ENCODE data around the gene ATP6V1D.

The ATP6V1D gene

DNA sequence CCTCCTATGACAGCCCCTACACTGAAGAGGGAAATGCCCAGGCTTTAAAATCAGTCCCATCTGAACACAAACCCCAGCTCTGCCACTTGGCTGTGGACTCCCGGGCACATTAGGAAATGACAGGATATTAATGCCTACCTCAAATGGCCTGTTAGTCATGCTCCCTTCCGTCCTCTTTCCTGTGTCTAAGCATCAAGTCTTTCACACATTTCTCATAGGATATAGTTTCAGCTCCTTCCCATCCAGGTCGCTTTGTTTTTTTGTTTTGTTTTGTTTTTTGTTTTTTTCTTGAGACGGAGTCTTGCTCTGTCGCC is 36.2 kb upstream of the ATP6V1D start:
- DNase-seq, result no peak
- H3K27ac ChIP-seq, result no peak overlapping the region
- in situ Hi-C loops (cut with HindIII; ENCODE audit: low pct_ligation_motif_present, low sequenced_read_pairs), result no loop called here
- H3K36me3 ChIP-seq (replicated peaks), result no peaks in the 10 kb centered on the region
- H3K27me3 ChIP-seq (replicated peaks), result no peaks in the 10 kb centered on the region
- no peak overlapping the region for H3K4me3 ChIP-seq (ENCODE audit: low read depth, low read length)
- no peak for TF ChIP-seq CTCF (IDR thresholded peaks at IDR 0.05; ENCODE audit: low read depth, low read length, missing control alignments)

- H3K27ac ChIP-seq, result no peak overlapping the region
- in situ Hi-C loops (cut with HindIII; ENCODE audit: low pct_ligation_motif_present, low sequenced_read_pairs), result no loop called here
- H3K36me3 ChIP-seq (replicated peaks), result no peaks in the 10 kb centered on the region
- no peak for DNase-seq
- TF ChIP-seq CTCF (IDR thresholded peaks at IDR 0.05; ENCODE audit: low read depth, low read length, missing control alignments), result no peak
- no peaks in the 10 kb centered on the region for H3K27me3 ChIP-seq (replicated peaks)
- no peak overlapping the region for H3K4me3 ChIP-seq (ENCODE audit: low read depth, low read length)
Measured at GRCh38 chr14:67395086-67395875, 35.7 kb upstream of the ATP6V1D start.

DNA sequence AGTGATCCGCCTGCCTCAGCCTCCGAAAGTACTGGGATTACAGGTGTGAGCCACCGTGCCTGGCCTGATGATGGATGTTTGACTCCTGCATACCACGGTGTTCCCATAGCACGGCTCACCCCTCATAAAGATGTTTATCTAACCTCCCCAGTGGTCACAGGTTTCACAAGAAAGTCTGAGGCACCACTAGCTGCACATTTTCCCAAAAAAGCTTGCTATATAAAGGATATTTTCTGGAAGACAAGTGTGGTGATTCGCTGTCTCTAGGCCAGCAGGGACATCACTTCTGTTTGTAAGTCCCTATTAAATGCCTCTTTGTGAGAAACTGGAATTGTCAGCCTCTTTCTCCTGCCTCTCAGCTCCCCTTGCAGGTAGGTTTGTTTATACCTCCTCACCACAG is 34.1 kb upstream of the ATP6V1D start:
- TF ChIP-seq CTCF (IDR thresholded peaks at IDR 0.05; ENCODE audit: low read depth, low read length, missing control alignments), result no peak
- no peak for DNase-seq
- Histone ChIP-seq H3K36me3 (replicated peaks) (no peaks in the 10 kb centered on the region), H3K4me3 (ENCODE audit: low read depth, low read length) (no peak overlapping the region), H3K27me3 (replicated peaks) (no peaks in the 10 kb centered on the region), H3K27ac (no peak overlapping the region)
- in situ Hi-C loops (cut with HindIII; ENCODE audit: low pct_ligation_motif_present, low sequenced_read_pairs), result no loop called here

DNA sequence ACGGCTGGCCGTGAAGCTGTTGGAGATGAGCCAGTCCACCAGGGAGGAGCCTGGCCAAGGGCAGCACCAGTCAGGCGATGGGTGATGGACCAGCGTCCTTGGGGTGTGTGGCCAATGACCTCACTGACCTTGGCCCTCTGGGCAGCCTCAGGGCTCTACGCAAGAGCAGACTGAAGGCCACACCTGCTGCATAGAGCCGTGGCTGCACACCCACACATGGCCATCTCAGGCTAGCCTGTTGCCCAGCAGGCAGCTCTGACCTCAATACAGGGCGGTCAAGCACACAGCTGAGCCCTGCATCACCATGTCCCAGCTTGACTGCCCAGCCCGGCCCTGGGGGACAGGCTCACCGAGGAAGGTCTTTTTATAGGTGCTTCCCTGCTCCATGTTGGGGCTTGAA is 33.2 kb upstream of the ATP6V1D start:
- H3K36me3 ChIP-seq (replicated peaks), result peaks cover 2% of the 10 kb centered on the region
- no peak overlapping the region for H3K27ac ChIP-seq
- H3K27me3 ChIP-seq (replicated peaks), result no peaks in the 10 kb centered on the region
- DNase-seq, result no peak
- in situ Hi-C loops (cut with HindIII; ENCODE audit: low pct_ligation_motif_present, low sequenced_read_pairs), result no loop called here
- no peak for TF ChIP-seq CTCF (IDR thresholded peaks at IDR 0.05; ENCODE audit: low read depth, low read length, missing control alignments)
- no peak overlapping the region for H3K4me3 ChIP-seq (ENCODE audit: low read depth, low read length)

DNA sequence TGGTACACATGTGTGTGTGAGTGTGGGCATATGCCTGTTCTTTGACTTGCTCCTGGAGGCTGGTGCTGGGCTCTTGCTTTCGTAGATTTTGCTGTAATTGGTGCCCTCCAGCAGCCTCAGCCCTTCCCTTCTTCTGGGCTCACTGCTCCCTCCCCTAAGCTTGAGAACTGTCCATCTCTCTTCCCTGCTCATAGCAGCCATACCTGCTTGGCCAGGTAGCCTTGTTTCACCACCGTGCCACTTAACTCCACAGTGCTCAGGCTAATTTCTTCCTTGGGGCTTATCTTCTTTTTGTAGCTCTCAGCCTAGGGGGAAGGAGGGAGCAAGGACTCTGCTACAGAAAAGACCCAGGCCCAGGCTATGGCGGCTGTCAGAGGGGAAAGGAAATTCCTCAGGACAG is 32.5 kb upstream of the ATP6V1D start:
- Histone ChIP-seq H3K4me3 (ENCODE audit: low read depth, low read length) (no peak overlapping the region), H3K27me3 (replicated peaks) (no peaks in the 10 kb centered on the region), H3K36me3 (replicated peaks) (peaks cover 3% of the 10 kb centered on the region), H3K27ac (no peak overlapping the region)
- in situ Hi-C loops (cut with HindIII; ENCODE audit: low pct_ligation_motif_present, low sequenced_read_pairs), result no loop called here
- TF ChIP-seq CTCF (IDR thresholded peaks at IDR 0.05; ENCODE audit: low read depth, low read length, missing control alignments), result no peak
- no peak for DNase-seq

- no peak overlapping the region for H3K4me3 ChIP-seq (ENCODE audit: low read depth, low read length)
- no peak for DNase-seq
- H3K36me3 ChIP-seq (replicated peaks), result peaks cover 10% of the 10 kb centered on the region
- in situ Hi-C loops (cut with HindIII; ENCODE audit: low pct_ligation_motif_present, low sequenced_read_pairs), result no loop called here
- no peaks in the 10 kb centered on the region for H3K27me3 ChIP-seq (replicated peaks)
- H3K27ac ChIP-seq, result no peak overlapping the region
- TF ChIP-seq CTCF (IDR thresholded peaks at IDR 0.05; ENCODE audit: low read depth, low read length, missing control alignments), result no peak
Measured at GRCh38 chr14:67391268-67391667, 31.7 kb upstream of the ATP6V1D start.

Data from brain microvascular endothelial cell (primary cell).